ENCODE results near the gene PRPH. TPM values are rescaled to one million over a fixed set of nuclear protein-coding genes. Genes with fewer than 3 reads are reported as not detected.
A peak's percentile ranks its signal among the peaks of the same experiment; 100 is the strongest.

The PRPH gene
- total and polyA plus RNA-seq, 5 donors = 0.57 to 2.0 (median 0.94) TPM

- no peak overlapping the region for H3K27ac ChIP-seq (ENCODE audit: low read length)
- intact Hi-C loops (cut with DNase I) = loop anchor here in 1 of 4 donors (5.0 kb wide), 1 partner anchor 49 kb away; no protein-coding TSS in a partner anchor
- DNase-seq (peak; percentile 76 to 92 (median 88)), ATAC-seq (peak; percentile 84 to 86)
- H3K27me3 ChIP-seq (ENCODE audit: control insufficient read depth, insufficient read depth) = no peaks in the 10 kb centered on the region
- 23% methylated on average over 18 of the region's 18 CpGs for WGBS
- peaks cover 4% of the 10 kb centered on the region for H3K4me1 ChIP-seq (ENCODE audit: control insufficient read depth, insufficient read depth, low read length)
- H3K9me3 ChIP-seq (ENCODE audit: control insufficient read depth, low read length) = no peaks in the 10 kb centered on the region
- H3K4me3 ChIP-seq (ENCODE audit: low read length) = no peak overlapping the region
Observed at GRCh38 chr12:49293056-49293956, 1.6 kb upstream of the PRPH start.

- 77% methylated on average over 8 of the region's 8 CpGs for WGBS
Observed at GRCh38 chr12:49294086-49294803, 702 bp upstream of the PRPH start.

GRCh38 chr12:49294804-49295081 lies 204 bp upstream of the PRPH start:
- ATAC-seq = no peak
- Histone ChIP-seq H3K4me3 (ENCODE audit: low read length) (no peak overlapping the region), H3K27ac (ENCODE audit: low read length) (no peak overlapping the region), H3K4me1 (ENCODE audit: control insufficient read depth, insufficient read depth, low read length) (peaks cover 4% of the 10 kb centered on the region), H3K27me3 (ENCODE audit: control insufficient read depth, insufficient read depth) (no peaks in the 10 kb centered on the region), H3K9me3 (ENCODE audit: control insufficient read depth, low read length) (no peaks in the 10 kb centered on the region)
- 58% methylated on average over 5 of the region's 5 CpGs for WGBS
- intact Hi-C loops (cut with DNase I) = loop anchor here in 1 of 4 donors (5.0 kb wide), 1 partner anchor 48 kb away; no protein-coding TSS in a partner anchor
- DNase-seq = no peak

More at GRCh38 chr12:49294086-49294803, 702 bp upstream of the PRPH start:
- H3K27me3 ChIP-seq (ENCODE audit: control insufficient read depth, insufficient read depth) = no peaks in the 10 kb centered on the region
- intact Hi-C loops (cut with DNase I) = loop anchor here in 1 of 4 donors (5.0 kb wide), 1 partner anchor 48 kb away; no protein-coding TSS in a partner anchor
- no peak overlapping the region for H3K27ac ChIP-seq (ENCODE audit: low read length)
- H3K4me1 ChIP-seq (ENCODE audit: control insufficient read depth, insufficient read depth, low read length) = peaks cover 4% of the 10 kb centered on the region
- DNase-seq (no peak), ATAC-seq (no peak)
- H3K4me3 ChIP-seq (ENCODE audit: low read length) = no peak overlapping the region
- no peaks in the 10 kb centered on the region for H3K9me3 ChIP-seq (ENCODE audit: control insufficient read depth, low read length)

DNA sequence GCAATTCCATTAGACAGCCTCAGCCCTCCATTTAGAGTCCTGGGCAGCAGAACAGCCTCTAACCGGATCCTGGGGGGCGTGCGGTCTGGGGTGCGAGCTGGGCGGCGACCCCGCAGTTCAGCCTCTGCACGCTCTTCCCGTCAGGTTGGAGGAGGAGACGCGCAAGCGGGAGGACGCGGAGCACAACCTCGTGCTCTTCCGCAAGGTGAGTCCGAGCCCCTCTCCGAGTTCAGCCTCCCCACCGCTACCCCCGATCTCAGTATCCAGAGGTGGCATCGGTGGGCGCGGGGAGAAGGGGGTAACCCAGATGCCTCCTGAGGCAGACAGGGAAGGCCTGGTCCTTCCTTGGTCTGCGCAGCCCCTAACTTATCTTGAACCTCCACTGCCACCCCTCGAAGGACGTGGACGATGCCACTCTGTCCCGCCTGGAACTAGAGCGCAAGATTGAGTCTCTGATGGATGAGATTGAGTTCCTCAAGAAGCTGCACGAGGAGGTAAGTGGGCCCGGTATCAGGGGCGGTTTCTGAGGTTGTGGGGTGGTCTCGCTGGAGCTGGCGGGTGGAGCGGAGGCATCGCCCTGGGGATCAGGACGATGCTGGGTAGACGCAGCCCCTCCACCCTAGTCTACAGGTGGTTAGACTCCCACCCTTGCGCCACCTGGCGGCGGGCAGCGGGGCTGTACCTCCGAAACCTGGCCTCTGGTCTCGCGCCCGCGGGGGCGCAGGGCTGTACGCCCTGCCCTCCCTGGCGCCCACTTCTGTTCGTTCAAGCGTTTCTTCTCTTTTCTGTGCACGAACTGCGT lies 1.3 kb downstream of the PRPH start:
- 17% methylated on average over 54 of the region's 54 CpGs for WGBS
- H3K4me1 ChIP-seq (ENCODE audit: control insufficient read depth, insufficient read depth, low read length) = peaks cover 4% of the 10 kb centered on the region
- DNase-seq (peak; percentile 45 to 78 (median 69)), ATAC-seq (peak in 1 of 2 donors; percentile 32)
- H3K4me3 ChIP-seq (ENCODE audit: low read length) = no peak overlapping the region
- H3K27ac ChIP-seq (ENCODE audit: low read length) = no peak overlapping the region
- intact Hi-C loops (cut with DNase I) = no loop called here
- no peaks in the 10 kb centered on the region for H3K27me3 ChIP-seq (ENCODE audit: control insufficient read depth, insufficient read depth)
- H3K9me3 ChIP-seq (ENCODE audit: control insufficient read depth, low read length) = no peaks in the 10 kb centered on the region

- Histone ChIP-seq H3K27ac (ENCODE audit: low read length) (no peak overlapping the region), H3K27me3 (ENCODE audit: control insufficient read depth, insufficient read depth) (no peaks in the 10 kb centered on the region), H3K4me1 (ENCODE audit: control insufficient read depth, insufficient read depth, low read length) (peaks cover 4% of the 10 kb centered on the region), H3K4me3 (ENCODE audit: low read length) (peak overlapping the region; percentile 4), H3K9me3 (ENCODE audit: control insufficient read depth, low read length) (no peaks in the 10 kb centered on the region)
- intact Hi-C loops (cut with DNase I) = no loop called here
- DNase-seq (peak in 1 of 3 donors; percentile 59), ATAC-seq (no peak)
- WGBS = 4% methylated on average over 77 of the region's 77 CpGs
Observed at GRCh38 chr12:49296836-49297694, 2.1 kb downstream of the PRPH start.

GRCh38 chr12:49297695-49298060 lies 2.7 kb downstream of the PRPH start:
- no peak for ATAC-seq
- whole genome bisulfite sequencing = 21% methylated on average over 8 of the region's 8 CpGs

GRCh38 chr12:49298160-49298559 lies 3.2 kb downstream of the PRPH start:
- 46% methylated on average over 6 of the region's 6 CpGs for WGBS
- no peak for ATAC-seq
- Histone ChIP-seq H3K27ac (ENCODE audit: low read length) (no peak overlapping the region), H3K4me1 (ENCODE audit: control insufficient read depth, insufficient read depth, low read length) (peaks cover 4% of the 10 kb centered on the region), H3K4me3 (ENCODE audit: low read length) (no peak overlapping the region), H3K27me3 (ENCODE audit: control insufficient read depth, insufficient read depth) (no peaks in the 10 kb centered on the region), H3K9me3 (ENCODE audit: control insufficient read depth, low read length) (no peaks in the 10 kb centered on the region)
- intact Hi-C loops (cut with DNase I) = no loop called here
- no peak for DNase-seq

More at GRCh38 chr12:49297695-49298060, 2.7 kb downstream of the PRPH start:
- Histone ChIP-seq H3K4me1 (ENCODE audit: control insufficient read depth, insufficient read depth, low read length) (peaks cover 4% of the 10 kb centered on the region), H3K27me3 (ENCODE audit: control insufficient read depth, insufficient read depth) (no peaks in the 10 kb centered on the region), H3K4me3 (ENCODE audit: low read length) (peak overlapping the region; percentile 4), H3K9me3 (ENCODE audit: control insufficient read depth, low read length) (no peaks in the 10 kb centered on the region), H3K27ac (ENCODE audit: low read length) (no peak overlapping the region)
- intact Hi-C loops (cut with DNase I) = no loop called here
- no peak for DNase-seq

- no peak overlapping the region for H3K27ac ChIP-seq (ENCODE audit: low read length)
- H3K4me1 ChIP-seq (ENCODE audit: control insufficient read depth, insufficient read depth, low read length) = peaks cover 2% of the 10 kb centered on the region
- 63% methylated on average over 4 of the region's 4 CpGs for WGBS
- intact Hi-C loops (cut with DNase I) = no loop called here
- H3K4me3 ChIP-seq (ENCODE audit: low read length) = no peak overlapping the region
- ATAC-seq = no peak
- no peaks in the 10 kb centered on the region for H3K27me3 ChIP-seq (ENCODE audit: control insufficient read depth, insufficient read depth)
- H3K9me3 ChIP-seq (ENCODE audit: control insufficient read depth, low read length) = no peaks in the 10 kb centered on the region
- no peak for DNase-seq
Observed at GRCh38 chr12:49301760-49302159, 6.8 kb downstream of the PRPH start.

DNA sequence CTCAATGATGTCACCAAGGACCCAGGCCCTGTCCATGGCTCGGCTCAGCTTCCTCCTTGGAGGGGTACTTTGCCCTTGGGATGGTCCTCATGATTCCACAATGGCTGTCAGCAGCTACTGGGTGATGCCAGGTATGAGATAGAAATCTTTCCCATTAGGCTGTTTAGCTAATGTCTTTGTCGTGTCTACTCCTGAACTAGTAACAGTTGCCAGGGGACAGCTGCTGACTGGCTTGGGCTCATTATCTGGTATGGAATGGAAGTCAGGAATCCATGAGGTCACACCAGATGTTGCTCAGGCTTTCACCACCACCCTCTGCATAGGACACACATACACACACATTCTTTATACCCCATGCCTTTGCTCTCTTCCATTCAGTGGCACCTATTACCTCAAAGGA lies 9.2 kb downstream of the PRPH start:
- no peak for ATAC-seq
- no peaks in the 10 kb centered on the region for H3K27me3 ChIP-seq (ENCODE audit: control insufficient read depth, insufficient read depth)
- WGBS = 56% methylated on average over 2 of the region's 2 CpGs

More for the DNA sequence above, 9.2 kb downstream of the PRPH start:
- Histone ChIP-seq H3K4me1 (ENCODE audit: control insufficient read depth, insufficient read depth, low read length) (no peaks in the 10 kb centered on the region), H3K4me3 (ENCODE audit: low read length) (no peak overlapping the region), H3K27ac (ENCODE audit: low read length) (no peak overlapping the region), H3K9me3 (ENCODE audit: control insufficient read depth, low read length) (no peaks in the 10 kb centered on the region)
- intact Hi-C loops (cut with DNase I) = no loop called here
- DNase-seq = no peak

Data from right cardiac atrium (tissue), 5 donors.